NOMO-1 treated with dmso at 0.1 percent for 144 hours (cell line): Measurements from ENCODE around the gene STX10.
A peak's percentile ranks its signal among the peaks of the same experiment; 100 is the strongest.
"Not testable (repeated sequence)": the region's sequence is repeated elsewhere in the genome, so short reads cannot be mapped to it uniquely, and the experiment has no call there.

ENCODE experiments used
- DNase-seq: peaks from one replicate; lab custom pipeline; 2025; ENCODE audit not compliant: unreplicated experiment; lab: John Stamatoyannopoulos, UW

STX10 gene

GRCh38 chr19:13150187-13150930 is at the start of gene STX10, which contains the start of gene IER2:
STX10 (minus strand) TSS chr19:13150375; CDS start chr19:13150173, 202 bp downstream.
IER2 (plus strand) TSS chr19:13150411; CDS start chr19:13153187, 2,776 bp downstream.
- DNase-seq: peak; percentile 94

GRCh38 chr19:13198634-13199033 is 48.5 kb upstream of the STX10 start:
- no peak for DNase-seq

- peak; percentile 27 for DNase-seq
Observed at GRCh38 chr19:13195678-13196077, 45.5 kb upstream of the STX10 start.

GRCh38 chr19:13190781-13191540 is 40.8 kb upstream of the STX10 start:
- no peak for DNase-seq

GRCh38 chr19:13189600-13189999 is 39.4 kb upstream of the STX10 start:
- no peak for DNase-seq

- DNase-seq: no peak
Observed at GRCh38 chr19:13187419-13187818, 37.2 kb upstream of the STX10 start.

- not testable (repeated sequence) for DNase-seq
Observed at GRCh38 chr19:13186688-13187087, 36.5 kb upstream of the STX10 start.

- DNase-seq: not testable (repeated sequence)
Observed at GRCh38 chr19:13185763-13186657, 35.8 kb upstream of the STX10 start.

GRCh38 chr19:13184926-13185325 is 34.8 kb upstream of the STX10 start:
- DNase-seq: not testable (repeated sequence)

GRCh38 chr19:13181747-13182388 is 31.7 kb upstream of the STX10 start:
- no peak for DNase-seq

- DNase-seq: not testable (repeated sequence)
Observed at GRCh38 chr19:13178291-13178690, 28.1 kb upstream of the STX10 start.

- DNase-seq: not testable (repeated sequence)
Observed at GRCh38 chr19:13177584-13177983, 27.4 kb upstream of the STX10 start.

GRCh38 chr19:13176345-13176744 is 26.2 kb upstream of the STX10 start:
- DNase-seq: no peak

- no peak for DNase-seq
Observed at GRCh38 chr19:13173139-13173737, 23.1 kb upstream of the STX10 start.

- DNase-seq: no peak
Observed at GRCh38 chr19:13172346-13173138, 22.4 kb upstream of the STX10 start.

- DNase-seq: no peak
Observed at GRCh38 chr19:13171146-13171545, 21.0 kb upstream of the STX10 start.

GRCh38 chr19:13169769-13170168 is 19.6 kb upstream of the STX10 start:
- no peak for DNase-seq

- not testable (repeated sequence) for DNase-seq
Observed at GRCh38 chr19:13166151-13166550, 16.0 kb upstream of the STX10 start.
